Stomach (tissue), 9 donors: ENCODE results near the gene PCBP3. TPM values are rescaled to one million over a fixed set of nuclear protein-coding genes. Genes with fewer than 3 reads are reported as not detected.
"Not testable (repeated sequence)": the region's sequence is repeated elsewhere in the genome, so short reads cannot be mapped to it uniquely, and the experiment has no call there.

Experiments
- DNase-seq, 2 donors: peaks; one replicate each; pipeline versions ENCODE4 v3.0.0 to v3.0.0-alpha.2; 2013 to 2019
- H3K27ac ChIP-seq, 5 donors: fragments of 200-600 bp in 4 of 5; sonication (generic) in 4 of 5; one replicate each; pipeline ENCODE4 v1.5.1; 2013 to 2019; ENCODE audit warnings: mild to moderate bottlenecking in 1 of 5, moderate library complexity in 1 of 5
- H3K27me3 ChIP-seq, 3 donors: fragments of 200-600 bp; sonication (generic); one replicate each; pipeline ENCODE4 v1.5.1; 2017 to 2019; ENCODE audit warnings: mixed run types in 1 of 3
- H3K36me3 ChIP-seq, 4 donors: fragments of 200-600 bp; sonication (generic); 1 replicate in 3 of 4; 2 replicates in 1 of 4; pipeline ENCODE4 v1.5.1; 2016 to 2019
- H3K4me1 ChIP-seq, 4 donors: fragments of 200-600 bp; sonication (generic); one replicate each; pipeline ENCODE4 v1.5.1; 2016 to 2019
- H3K4me3 ChIP-seq, 4 donors: fragments of 200-600 bp; sonication (generic) in 3 of 4; one replicate each; pipeline ENCODE4 v1.5.1; 2016 to 2019; ENCODE audit warnings: mild to moderate bottlenecking in 1 of 4
- H3K9me3 ChIP-seq, 4 donors: fragments of 200-600 bp; sonication (generic); one replicate each; pipeline ENCODE4 v1.5.1; 2016 to 2019
- EP300 ChIP-seq: sonication (generic); formaldehyde crosslinking; IDR thresholded peaks from one replicate; pipeline ENCODE4 v1.6.1; 2017; ENCODE audit warnings: antibody characterized with exemption
- POLR2A ChIP-seq, 4 donors: fragments of 450-650 bp; IDR thresholded peaks; one replicate each; pipeline ENCODE4 v1.6.1; 2016; ENCODE audit warnings: antibody characterized with exemption in 4 of 4, control low read depth in 2 of 4, mild to moderate bottlenecking in 1 of 4, moderate library complexity in 1 of 4
- POLR2AphosphoS5 ChIP-seq, 3 donors: sonication (generic); formaldehyde crosslinking; IDR thresholded peaks; one replicate each; pipeline ENCODE4 v1.6.1; 2016; ENCODE audit warnings: antibody characterized with exemption in 3 of 3
- WGBS, 5 donors: extraction: QIAGEN DNeasy Blood & Tissue Kit in 3 of 5; methylation state at CpG; one replicate each; pipeline versions ENCODE4 v1.1.5 to v1.1.7; 2013 to 2018; 5-methylcytosine and 5-hydroxymethylcytosine counted together
- intact Hi-C: fragments of 100-400 bp; cut with DNase I; formaldehyde crosslinking; loops from one replicate; pipeline ENCODE4 v1.15.1; 2023; ENCODE audit warnings: low total_unique reads
- polyA plus RNA-seq, 3 donors: library from polyadenylated mRNA; stranded (reverse); fragments of 200-250 nt; gene quantifications; one replicate each; pipeline ENCODE4 v1.2.3, GENCODE V29; 2013
- total RNA-seq, 5 donors: library from RNA; depleted of rRNA; stranded (reverse); fragments of >200 nt; gene quantifications; one replicate each; pipeline versions ENCODE4 v1.1.0 to v1.2.3, GENCODE V29; 2014 to 2016
- TF ChIP-seq, protein P1 (sequence below), 7 experiments: fragments of 450-650 bp in 4 of 7; fragments of 200-600 bp in 3 of 7; sonication (generic) in 3 of 7; IDR thresholded peaks; one replicate each; pipeline ENCODE4 v1.5.1; 2016 to 2019; ENCODE audit warnings: antibody characterized with exemption in 7 of 7, control low read depth in 2 of 7, mild to moderate bottlenecking in 1 of 7
- donor health status: healthy with polysubstance abuse.
- donor health status: Bipolar disorder and iron deficiency.
- donor health status: healthy.

Gene PCBP3
- total and polyA plus RNA-seq, 8 donors = 1.8 to 10.9 (median 3.3) TPM; not detected in 3

- DNase-seq = no peak
- Histone ChIP-seq H3K27ac (no peak overlapping the region), H3K9me3 (no peaks in the 10 kb centered on the region), H3K4me3 (no peak overlapping the region), H3K36me3 (no peaks in the 10 kb centered on the region), H3K4me1 (peaks cover 6 to 36% (median 12%) of the 10 kb centered on the region in 4 donors), H3K27me3 (peaks cover 0 to 8% (median 0%) of the 10 kb centered on the region in 3 donors)
- WGBS, 5 donors = 75 to 86% (median 79%) methylated on average over 22 of the region's 22 CpGs
- TF ChIP-seq EP300 (no peak), POLR2A (IDR thresholded peaks at IDR 0.05) (no peak), POLR2AphosphoS5 (IDR thresholded peaks at IDR 0.05) (no peak)
- TF ChIP-seq, protein P1, sequence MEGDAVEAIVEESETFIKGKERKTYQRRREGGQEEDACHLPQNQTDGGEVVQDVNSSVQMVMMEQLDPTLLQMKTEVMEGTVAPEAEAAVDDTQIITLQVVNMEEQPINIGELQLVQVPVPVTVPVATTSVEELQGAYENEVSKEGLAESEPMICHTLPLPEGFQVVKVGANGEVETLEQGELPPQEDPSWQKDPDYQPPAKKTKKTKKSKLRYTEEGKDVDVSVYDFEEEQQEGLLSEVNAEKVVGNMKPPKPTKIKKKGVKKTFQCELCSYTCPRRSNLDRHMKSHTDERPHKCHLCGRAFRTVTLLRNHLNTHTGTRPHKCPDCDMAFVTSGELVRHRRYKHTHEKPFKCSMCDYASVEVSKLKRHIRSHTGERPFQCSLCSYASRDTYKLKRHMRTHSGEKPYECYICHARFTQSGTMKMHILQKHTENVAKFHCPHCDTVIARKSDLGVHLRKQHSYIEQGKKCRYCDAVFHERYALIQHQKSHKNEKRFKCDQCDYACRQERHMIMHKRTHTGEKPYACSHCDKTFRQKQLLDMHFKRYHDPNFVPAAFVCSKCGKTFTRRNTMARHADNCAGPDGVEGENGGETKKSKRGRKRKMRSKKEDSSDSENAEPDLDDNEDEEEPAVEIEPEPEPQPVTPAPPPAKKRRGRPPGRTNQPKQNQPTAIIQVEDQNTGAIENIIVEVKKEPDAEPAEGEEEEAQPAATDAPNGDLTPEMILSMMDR (IDR thresholded peaks at IDR 0.05) = no peak
- intact Hi-C loops = no loop called here
Measured at GRCh38 chr21:45894906-45895777, 251.6 kb downstream of the PCBP3 start.

DNA sequence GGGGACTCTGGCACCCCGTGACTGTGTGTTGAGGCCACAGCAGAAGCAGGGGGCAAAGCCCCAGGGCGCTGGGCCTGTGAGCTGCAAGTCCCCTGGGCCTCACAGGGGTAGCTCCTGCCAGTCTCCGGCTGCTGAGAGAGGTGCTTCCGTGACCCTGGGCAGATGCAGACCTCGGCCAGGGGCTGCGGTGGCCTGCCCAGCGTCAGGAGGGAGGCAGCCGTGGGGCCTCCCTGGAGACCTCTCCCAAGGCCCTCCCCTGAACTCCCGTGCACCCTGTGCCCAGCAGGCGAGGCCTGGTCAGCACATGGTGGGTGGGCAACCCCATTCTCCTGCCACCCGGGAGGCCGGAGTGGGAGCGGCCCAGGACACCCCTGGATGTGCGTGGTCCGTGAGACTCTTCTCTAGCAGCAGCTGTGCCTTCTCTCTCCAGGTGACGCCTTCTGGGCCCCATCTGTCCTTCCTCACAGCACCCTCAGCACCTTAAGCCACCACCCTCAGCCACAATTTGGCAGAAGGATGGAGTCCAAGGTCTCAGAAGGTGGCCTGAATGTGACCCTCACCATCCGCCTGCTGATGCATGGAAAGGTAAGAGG lies 252.3 kb downstream of the PCBP3 start:
- 85 to 93% (median 88%) methylated on average over 8 to 17 of the region's 17 CpGs for WGBS, 5 donors
- H3K9me3 ChIP-seq = no peaks in the 10 kb centered on the region
- no peaks in the 10 kb centered on the region for H3K36me3 ChIP-seq
- no peak overlapping the region for H3K4me3 ChIP-seq
- peaks cover 6 to 36% (median 12%) of the 10 kb centered on the region in 4 donors for H3K4me1 ChIP-seq
- H3K27me3 ChIP-seq = peaks cover 0 to 6% (median 0%) of the 10 kb centered on the region in 3 donors
- TF ChIP-seq, protein P1 (IDR thresholded peaks at IDR 0.05) = no peak
- TF ChIP-seq POLR2AphosphoS5 (IDR thresholded peaks at IDR 0.05) = no peak
- DNase-seq = no peak
- intact Hi-C loops = no loop called here
- no peak overlapping the region for H3K27ac ChIP-seq

- peaks cover 6 to 34% (median 12%) of the 10 kb centered on the region in 4 donors for H3K4me1 ChIP-seq
- H3K9me3 ChIP-seq, H3K36me3 ChIP-seq, H3K4me3 ChIP-seq, H3K27ac ChIP-seq, intact Hi-C loops, H3K27me3 ChIP-seq, DNase-seq: not testable (repeated sequence)
- 88 to 92% (median 89%) methylated on average over 18 of the region's 18 CpGs for WGBS, 5 donors
Measured at GRCh38 chr21:45896431-45896830, 252.9 kb downstream of the PCBP3 start.

GRCh38 chr21:45897191-45898027 lies 253.9 kb downstream of the PCBP3 start:
- H3K27ac ChIP-seq = no peak overlapping the region
- peaks cover 6 to 24% (median 9%) of the 10 kb centered on the region in 4 donors for H3K4me1 ChIP-seq
- H3K27me3 ChIP-seq = peaks cover 0 to 2% (median 0%) of the 10 kb centered on the region in 3 donors
- 84 to 88% (median 84%) methylated on average over 25 of the region's 25 CpGs for WGBS, 5 donors
- intact Hi-C loops = no loop called here
- no peaks in the 10 kb centered on the region for H3K9me3 ChIP-seq
- TF ChIP-seq EP300 (no peak), POLR2AphosphoS5 (IDR thresholded peaks at IDR 0.05) (no peak), POLR2A (IDR thresholded peaks at IDR 0.05) (no peak)
- TF ChIP-seq, protein P1 (IDR thresholded peaks at IDR 0.05) = no peak
- no peak overlapping the region for H3K4me3 ChIP-seq
- no peaks in the 10 kb centered on the region for H3K36me3 ChIP-seq
- DNase-seq = no peak
